H9 (cell line): ENCODE measurements around the gene LIG4. TPM values are rescaled to one million over a fixed set of nuclear protein-coding genes. Genes with fewer than 3 reads are reported as not detected.
A peak's percentile ranks its signal among the peaks of the same experiment; 100 is the strongest.

Experiments
- DNase-seq: peaks from one replicate; pipeline ENCODE4 v3.0.0-alpha.2; 2017
- H2AFZ ChIP-seq: one replicate; pipeline ENCODE4 v1.6.1; 2013; ENCODE audit warnings: mild to moderate bottlenecking, low read length, control low read depth, moderate library complexity
- H2AK5ac ChIP-seq: 2 replicates; pipeline ENCODE4 v1.6.1; 2013; ENCODE audit warnings: low read length, control low read depth, mixed read lengths; ENCODE audit not compliant: insufficient read length
- H2BK120ac ChIP-seq: one replicate; pipeline ENCODE4 v1.6.1; 2013; ENCODE audit warnings: low read depth, mild to moderate bottlenecking, low read length, control low read depth, inconsistent platforms; ENCODE audit not compliant: poor library complexity, severe bottlenecking
- H2BK12ac ChIP-seq: 2 replicates; pipeline ENCODE4 v1.6.1; 2013; ENCODE audit warnings: low read length, control low read depth, mixed read lengths, low read depth; ENCODE audit not compliant: insufficient read length
- H2BK15ac ChIP-seq: 2 replicates; pipeline ENCODE4 v1.6.1; 2013; ENCODE audit warnings: low read depth, low read length, control low read depth
- H2BK20ac ChIP-seq: one replicate; pipeline ENCODE4 v1.6.1; 2013; ENCODE audit warnings: low read depth, mild to moderate bottlenecking, low read length, control low read depth, inconsistent platforms; ENCODE audit not compliant: poor library complexity, severe bottlenecking
- H2BK5ac ChIP-seq: 2 replicates; pipeline ENCODE4 v1.6.1; 2013; ENCODE audit warnings: low read length, control low read depth, mixed read lengths; ENCODE audit not compliant: insufficient read length
- H3K14ac ChIP-seq: 2 replicates; pipeline ENCODE4 v1.6.1; 2013; ENCODE audit warnings: low read length, control low read depth; ENCODE audit not compliant: insufficient read depth
- H3K18ac ChIP-seq: 2 replicates; pipeline ENCODE4 v1.6.1; 2013; ENCODE audit warnings: low read depth, mild to moderate bottlenecking, mixed read lengths, low read length, control low read depth; ENCODE audit not compliant: insufficient read length
- H3K23ac ChIP-seq: 2 replicates; pipeline ENCODE4 v1.6.1; 2013; ENCODE audit warnings: low read length, control low read depth, mixed read lengths, low read depth; ENCODE audit not compliant: insufficient read length
- H3K23me2 ChIP-seq: 2 replicates; pipeline ENCODE4 v1.6.1; 2013; ENCODE audit warnings: low read depth, mild to moderate bottlenecking, mixed read lengths, low read length, control low read depth; ENCODE audit not compliant: insufficient read length, poor library complexity, severe bottlenecking
- H3K27ac ChIP-seq: 2 replicates; pipeline ENCODE4 v1.5.1; 2013; ENCODE audit warnings: low read length, control low read depth, mixed read lengths, low read depth; ENCODE audit not compliant: insufficient read length
- H3K27me3 ChIP-seq: 2 replicates; pipeline ENCODE4 v1.6.1; 2013; ENCODE audit warnings: low read length, control low read depth, inconsistent platforms; ENCODE audit not compliant: insufficient read depth
- H3K4ac ChIP-seq: 2 replicates; pipeline ENCODE4 v1.6.1; 2013; ENCODE audit warnings: low read depth, mild to moderate bottlenecking, control low read depth, inconsistent platforms, low read length, moderate library complexity
- H3K4me1 ChIP-seq: 2 replicates; pipeline ENCODE4 v1.6.1; 2013; ENCODE audit warnings: low read length, control low read depth, inconsistent platforms; ENCODE audit not compliant: insufficient read depth
- H3K4me2 ChIP-seq: 2 replicates; pipeline ENCODE4 v1.6.1; 2013; ENCODE audit warnings: low read length, control low read depth, mixed read lengths; ENCODE audit not compliant: insufficient read length, insufficient read depth
- H3K56ac ChIP-seq: 2 replicates; pipeline ENCODE4 v1.6.1; 2013; ENCODE audit warnings: low read depth, mild to moderate bottlenecking, mixed read lengths, low read length, control low read depth; ENCODE audit not compliant: insufficient read length
- H3K79me1 ChIP-seq: 2 replicates; pipeline ENCODE4 v1.6.1; 2013; ENCODE audit warnings: low read depth, mild to moderate bottlenecking, moderate library complexity, low read length, control low read depth, inconsistent platforms; ENCODE audit not compliant: insufficient read depth, poor library complexity, severe bottlenecking
- H3K79me2 ChIP-seq: 2 replicates; pipeline ENCODE4 v1.6.1; 2013; ENCODE audit warnings: low read length, control low read depth, inconsistent platforms; ENCODE audit not compliant: insufficient read depth
- H3K9ac ChIP-seq: 2 replicates; pipeline ENCODE4 v1.6.1; 2013; ENCODE audit warnings: low read length, control low read depth, mixed read lengths; ENCODE audit not compliant: insufficient read length; ENCODE audit errors: extremely low read depth
- H3K9me3 ChIP-seq: one replicate; pipeline ENCODE4 v1.6.1; 2013; ENCODE audit warnings: low read depth, low read length, inconsistent platforms; ENCODE audit not compliant: control insufficient read depth
- H3T11ph ChIP-seq: one replicate; pipeline ENCODE4 v1.6.1; 2013; ENCODE audit warnings: mild to moderate bottlenecking, low read length, control low read depth, inconsistent platforms
- H4K20me1 ChIP-seq: one replicate; pipeline ENCODE4 v1.6.1; 2013; ENCODE audit not compliant: control insufficient read depth, insufficient read length, insufficient read depth
- H4K5ac ChIP-seq: 2 replicates; pipeline ENCODE4 v1.6.1; 2013; ENCODE audit warnings: low read depth, mild to moderate bottlenecking, mixed read lengths, low read length, control low read depth; ENCODE audit not compliant: insufficient read length
- H4K8ac ChIP-seq: replicated peaks from 2 replicates; pipeline ENCODE4 v1.6.1; 2013; ENCODE audit warnings: low read length, control low read depth, mixed read lengths, low read depth; ENCODE audit not compliant: insufficient read length
- H4K91ac ChIP-seq: 2 replicates; pipeline ENCODE4 v1.6.1; 2013; ENCODE audit warnings: low read depth, mild to moderate bottlenecking, moderate library complexity, mixed read lengths, low read length, control low read depth; ENCODE audit not compliant: insufficient read length
- H3K27ac Mint-ChIP-seq, 3 experiments: 2 replicates in 2 of 3; 3 replicates in 1 of 3; pipeline ENCODE4 v1.8.0; 2020 to 2021; ENCODE audit warnings: mixed read lengths in 3 of 3, mild to moderate bottlenecking in 1 of 3, moderate library complexity in 1 of 3
- H3K27me3 Mint-ChIP-seq: 2 replicates; pipeline ENCODE4 v1.8.0; 2021; ENCODE audit warnings: low read depth, mild to moderate bottlenecking, moderate library complexity, mixed read lengths
- H3K36me3 Mint-ChIP-seq, 3 experiments: 2 replicates in 2 of 3; 3 replicates in 1 of 3; pipeline ENCODE4 v1.8.0; 2020 to 2021; ENCODE audit warnings: low read depth in 3 of 3, mixed read lengths in 3 of 3; ENCODE audit not compliant: insufficient read depth in 1 of 3
- H3K4me1 Mint-ChIP-seq, 2 experiments: 2 replicates each; pipeline ENCODE4 v1.8.0; 2020; ENCODE audit warnings: mixed read lengths in 2 of 2
- H3K4me3 Mint-ChIP-seq, 2 experiments: 2 replicates in 1 of 2; 3 replicates in 1 of 2; pipeline ENCODE4 v1.8.0; 2020 to 2021; ENCODE audit warnings: mild to moderate bottlenecking in 2 of 2, mixed read lengths in 2 of 2, moderate library complexity in 1 of 2
- H3K9me3 Mint-ChIP-seq, 2 experiments: 2 replicates in 1 of 2; 3 replicates in 1 of 2; pipeline ENCODE4 v1.8.0; 2020; ENCODE audit warnings: mild to moderate bottlenecking in 2 of 2, mixed read lengths in 2 of 2, moderate library complexity in 1 of 2
- CTCF ChIP-seq: fragments of 200-600 bp; sonication (generic); conservative IDR thresholded peaks from 3 replicates; pipeline ENCODE4 v1.8.0; 2021; ENCODE audit warnings: antibody characterized with exemption, mild to moderate bottlenecking
- WGBS: extraction: QIAGEN DNeasy Blood & Tissue Kit; methylation state at CpG from one replicate; pipeline ENCODE4 v1.1.7; 2013; ENCODE audit warnings: missing lambda C conversion rate, low lambda C conversion rate, mixed read lengths; ENCODE audit not compliant: insufficient read length; ENCODE audit errors: extremely low coverage; 5-methylcytosine and 5-hydroxymethylcytosine counted together
- total RNA-seq: library from RNA; stranded (reverse); gene quantifications from 2 replicates; pipeline ENCODE4 v1.2.1, GENCODE V29; 2021

Gene LIG4
- total RNA-seq, 1 experiment from 2014 or later = 5.6 TPM

- DNase-seq = no peak
- no peak overlapping the region for H3K4me3 Mint-ChIP-seq
Observed at GRCh38 chr13:108227651-108228272, 12.4 kb upstream of the LIG4 start.

More at GRCh38 chr13:108227651-108228272, 12.4 kb upstream of the LIG4 start:
- Histone ChIP-seq H3K79me2 (peaks cover 1% of the 10 kb centered on the region; the same call in 1 of the 2 replicates), H3K9me3 (no peaks in the 10 kb centered on the region), H3K4me2 (no peak overlapping the region), H4K20me1 (no peaks in the 10 kb centered on the region), H3K18ac (no peak overlapping the region), H2BK120ac (no peak overlapping the region), H3K14ac (no peak overlapping the region), H3K4me1 (no peaks in the 10 kb centered on the region), H2BK12ac (no peak overlapping the region), H3K27ac (no peak overlapping the region), H2BK20ac (no peak overlapping the region), H3K4ac (no peak overlapping the region), H2AFZ (no peak overlapping the region), H2BK5ac (no peak overlapping the region), H4K8ac (no peak overlapping the region), H3T11ph (no peak overlapping the region), H3K23me2 (no peaks in the 10 kb centered on the region), H2AK5ac (no peak overlapping the region), H3K79me1 (no peaks in the 10 kb centered on the region), H3K56ac (no peak overlapping the region), H4K5ac (no peak overlapping the region), H2BK15ac (no peak overlapping the region), H3K23ac (no peak overlapping the region), H4K91ac (no peak overlapping the region), H3K9ac (no peak overlapping the region), H3K27me3 (no peaks in the 10 kb centered on the region)
- no peaks in the 10 kb centered on the region for H3K27me3 Mint-ChIP-seq
- no peak overlapping the region for H3K27ac Mint-ChIP-seq
- no CpG with 5 or more reads among the region's 1 CpG for WGBS
- H3K36me3 Mint-ChIP-seq = peaks cover 0 to 5% (median 0%) of the 10 kb centered on the region in 3 experiments; a peak in 2 of 7 replicates
- peaks cover 0 to 2% of the 10 kb centered on the region in 2 experiments; a peak in 1 of 4 replicates for H3K4me1 Mint-ChIP-seq
- peak; percentile 81 for TF ChIP-seq CTCF
- H3K9me3 Mint-ChIP-seq = no peaks in the 10 kb centered on the region
